GM18520 (cell line): ENCODE measurements around the gene PARD3B.

Experiments used
- ATAC-seq: cut with Tn5 transposase; IDR thresholded peaks from one replicate; pipeline ENCODE4 v1.9.1; 2021; ENCODE audit not compliant: unreplicated experiment

Gene PARD3B

GRCh38 chr2:204581946-204582345 lies 36.7 kb downstream of the PARD3B start:
- no peak for ATAC-seq

- ATAC-seq, result no peak
Measured at GRCh38 chr2:204583773-204584172, 38.5 kb downstream of the PARD3B start.

- ATAC-seq, result no peak
Measured at GRCh38 chr2:204585930-204586329, 40.7 kb downstream of the PARD3B start.

- ATAC-seq, result no peak
Measured at GRCh38 chr2:204586444-204587180, 41.3 kb downstream of the PARD3B start.

- ATAC-seq, result no peak
Measured at GRCh38 chr2:204590063-204590462, 44.8 kb downstream of the PARD3B start.

- no peak for ATAC-seq
Measured at GRCh38 chr2:204591225-204591624, 46.0 kb downstream of the PARD3B start.

- ATAC-seq, result no peak
Measured at GRCh38 chr2:204604061-204604460, 58.8 kb downstream of the PARD3B start.

GRCh38 chr2:204608237-204608939 lies 63.1 kb downstream of the PARD3B start:
- no peak for ATAC-seq

GRCh38 chr2:204611017-204611631 lies 65.8 kb downstream of the PARD3B start:
- ATAC-seq, result no peak

GRCh38 chr2:204611764-204612163 lies 66.5 kb downstream of the PARD3B start:
- ATAC-seq, result no peak

- ATAC-seq, result no peak
Measured at GRCh38 chr2:204613635-204614034, 68.4 kb downstream of the PARD3B start.

- ATAC-seq, result no peak
Measured at GRCh38 chr2:204615456-204615855, 70.2 kb downstream of the PARD3B start.

- no peak for ATAC-seq
Measured at GRCh38 chr2:204625135-204625534, 79.9 kb downstream of the PARD3B start.

GRCh38 chr2:204628926-204629712 lies 83.8 kb downstream of the PARD3B start:
- no peak for ATAC-seq

GRCh38 chr2:204632410-204632809 lies 87.1 kb downstream of the PARD3B start:
- ATAC-seq, result no peak

GRCh38 chr2:204634564-204634963 lies 89.3 kb downstream of the PARD3B start:
- ATAC-seq, result no peak

- no peak for ATAC-seq
Measured at GRCh38 chr2:204635478-204635877, 90.2 kb downstream of the PARD3B start.

- ATAC-seq, result no peak
Measured at GRCh38 chr2:204638471-204639194, 93.4 kb downstream of the PARD3B start.

- ATAC-seq, result no peak
Measured at GRCh38 chr2:204643326-204643725, 98.1 kb downstream of the PARD3B start.

GRCh38 chr2:204645018-204645773 lies 99.9 kb downstream of the PARD3B start:
- ATAC-seq, result no peak
